HG02973 (cell line): Measurements from ENCODE around the gene ATF7IP.
"Not testable (repeated sequence)": the region's sequence is repeated elsewhere in the genome, so short reads cannot be mapped to it uniquely, and the experiment has no call there.

Experiments
- ATAC-seq: cut with Tn5 transposase; IDR thresholded peaks from one replicate; pipeline ENCODE4 v1.9.1; 2021; ENCODE audit warnings: moderate library complexity; ENCODE audit not compliant: unreplicated experiment

ATF7IP gene

DNA sequence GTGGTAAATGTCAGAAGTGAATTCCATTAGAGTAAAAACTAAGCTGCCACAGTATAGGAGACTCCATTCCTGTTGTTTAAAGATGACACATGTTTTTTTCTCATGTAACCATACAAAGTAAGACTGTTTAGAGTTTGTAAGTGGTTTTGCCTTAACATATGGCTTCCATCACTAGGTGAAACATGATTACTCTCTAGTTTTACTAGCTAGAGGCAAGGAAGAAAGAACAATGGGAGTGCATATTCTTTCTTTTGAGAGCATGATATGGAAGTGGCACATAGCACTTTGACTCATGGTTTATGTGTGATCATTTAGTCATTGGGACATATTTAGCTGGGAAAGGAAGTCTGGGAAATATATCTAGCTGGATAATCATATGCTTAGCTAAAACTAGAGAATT, 7.7 kb downstream of the ATF7IP start:
- no peak for ATAC-seq

DNA sequence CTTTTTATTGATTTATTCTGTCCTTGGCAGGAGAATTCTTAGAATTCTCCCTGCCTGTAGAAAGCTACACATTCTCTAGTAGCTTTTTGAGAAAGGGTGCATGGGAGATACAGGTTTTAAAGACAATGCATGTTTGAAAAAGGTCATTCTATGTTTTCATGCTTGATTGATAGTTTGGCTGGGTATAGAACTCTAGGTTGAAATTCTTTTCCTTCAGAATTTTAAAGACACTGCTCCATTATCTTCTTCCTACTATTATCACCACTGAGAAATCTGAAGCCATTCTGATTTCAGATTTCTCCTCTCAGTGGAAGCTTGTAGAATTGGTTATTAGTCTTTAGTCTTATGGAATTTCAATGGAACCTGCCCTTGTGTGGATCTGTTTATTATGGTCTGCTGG, 14.0 kb downstream of the ATF7IP start:
- no peak for ATAC-seq

DNA sequence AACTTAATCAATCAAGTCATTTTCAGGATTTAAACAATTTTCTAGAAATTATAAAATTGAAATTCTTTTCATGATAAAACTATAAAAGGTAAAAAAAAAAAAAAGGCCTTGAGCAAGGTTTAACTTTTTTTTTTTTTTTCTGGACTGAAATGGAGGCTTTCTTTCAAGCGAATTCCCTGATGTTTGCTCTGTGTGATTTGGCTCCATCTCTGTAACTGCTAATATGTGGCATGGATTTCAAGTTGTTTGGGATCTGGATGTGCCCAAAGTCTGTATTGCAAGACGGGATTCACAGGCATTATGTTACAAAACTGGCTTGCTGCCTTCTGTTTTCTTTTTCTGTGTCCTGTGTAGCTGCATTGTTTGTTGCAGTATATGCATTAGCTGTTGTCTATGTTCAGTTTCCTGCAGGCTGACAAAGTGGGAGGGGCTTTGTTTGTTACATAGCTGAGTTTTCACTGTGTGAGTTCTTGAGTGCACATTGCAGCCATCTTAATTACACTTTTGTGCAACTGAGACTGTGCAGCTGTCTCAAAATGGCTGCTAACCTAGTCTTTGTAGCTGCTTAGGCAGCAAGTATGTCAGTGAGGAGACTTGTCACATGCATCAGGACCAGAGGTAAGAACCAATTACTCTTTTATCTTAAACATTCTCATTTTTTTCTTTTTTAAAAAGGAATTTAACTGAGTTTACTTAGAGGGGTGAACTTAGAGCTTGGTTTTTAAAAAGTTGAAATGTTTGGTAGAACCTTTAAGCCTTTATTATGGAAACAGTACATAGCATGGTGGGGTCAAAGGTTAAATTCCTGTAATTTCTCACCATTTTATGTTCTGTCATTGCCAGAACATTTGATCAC, 19.5 kb downstream of the ATF7IP start:
- ATAC-seq: peak; percentile 92

DNA sequence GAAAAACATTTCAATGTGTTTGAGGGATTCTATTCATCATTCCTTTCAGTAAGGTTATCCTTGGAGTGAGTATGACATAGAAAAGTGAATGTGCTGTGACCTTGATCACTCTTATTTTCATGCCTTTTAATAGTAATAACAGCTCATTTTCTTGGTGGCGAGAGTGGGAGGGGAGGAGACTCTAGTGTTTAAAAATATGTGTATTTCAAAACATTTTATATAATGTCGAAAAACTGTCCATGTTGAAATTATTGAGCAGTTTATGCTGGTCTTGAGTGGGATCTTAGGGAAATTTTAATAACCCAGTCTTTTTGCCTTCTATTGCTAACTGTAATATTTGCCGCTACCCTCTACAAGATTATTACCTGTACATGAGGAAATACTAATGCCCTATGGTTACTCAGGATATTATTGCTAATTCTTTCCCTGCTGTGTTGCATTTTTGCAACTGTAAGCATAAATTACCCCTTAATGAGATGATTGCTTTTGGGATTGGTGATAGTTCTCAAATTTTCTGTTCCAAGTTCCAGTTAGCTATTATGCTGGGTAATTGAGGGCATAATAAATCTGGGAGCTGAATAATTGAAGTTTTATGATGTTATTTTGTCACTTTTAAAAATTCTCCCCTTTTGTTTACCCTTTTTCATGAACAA, 21.9 kb downstream of the ATF7IP start:
- no peak for ATAC-seq

DNA sequence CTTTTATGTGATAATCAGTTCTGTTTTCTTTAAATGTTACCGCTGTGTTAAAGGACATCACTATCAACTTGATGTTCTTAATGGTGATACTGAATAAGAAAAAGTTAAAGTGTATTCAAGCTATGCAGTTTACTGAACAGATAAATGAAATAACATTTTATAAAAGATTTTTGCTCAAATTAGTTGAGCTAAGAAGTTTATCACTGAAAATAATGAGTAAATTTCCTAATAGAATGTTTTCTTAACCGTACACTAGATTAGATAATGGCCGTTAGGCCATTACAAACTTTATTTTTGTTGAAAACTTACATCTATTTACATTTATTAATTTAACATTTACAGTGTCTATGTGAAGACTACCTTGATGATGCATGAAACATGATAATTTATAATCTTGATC, 25.0 kb downstream of the ATF7IP start:
- no peak for ATAC-seq

DNA sequence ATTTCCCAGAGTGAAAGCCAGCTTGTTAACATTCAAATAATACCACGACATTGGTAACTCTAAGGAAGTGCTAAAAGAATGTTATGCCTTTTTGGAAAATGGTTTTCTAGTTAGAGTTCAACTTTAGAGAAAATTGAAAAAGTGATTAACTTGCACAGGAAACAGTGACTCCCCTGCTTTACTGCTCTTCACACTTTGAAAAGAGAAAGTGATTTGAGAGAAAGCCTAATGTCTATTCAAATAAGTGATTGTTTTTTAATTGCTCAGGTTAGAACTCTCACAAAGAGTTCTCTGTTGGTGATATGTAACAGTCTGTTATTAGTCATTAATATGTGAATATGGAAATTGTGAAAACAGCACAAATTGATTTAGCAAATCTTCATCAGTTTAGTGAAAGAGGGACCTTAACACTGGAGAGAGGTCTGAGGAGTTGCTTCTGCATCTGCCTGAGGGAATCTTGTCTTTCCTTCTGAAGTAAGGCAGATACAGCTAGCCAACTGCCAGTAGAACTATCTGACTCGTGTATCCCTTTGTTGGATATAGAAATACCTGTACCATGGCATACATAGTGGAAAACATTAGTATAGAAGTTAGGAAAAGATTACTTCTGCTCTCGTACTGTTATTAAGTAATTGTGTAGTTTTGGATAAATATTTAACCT, 25.5 kb downstream of the ATF7IP start:
- no peak for ATAC-seq

DNA sequence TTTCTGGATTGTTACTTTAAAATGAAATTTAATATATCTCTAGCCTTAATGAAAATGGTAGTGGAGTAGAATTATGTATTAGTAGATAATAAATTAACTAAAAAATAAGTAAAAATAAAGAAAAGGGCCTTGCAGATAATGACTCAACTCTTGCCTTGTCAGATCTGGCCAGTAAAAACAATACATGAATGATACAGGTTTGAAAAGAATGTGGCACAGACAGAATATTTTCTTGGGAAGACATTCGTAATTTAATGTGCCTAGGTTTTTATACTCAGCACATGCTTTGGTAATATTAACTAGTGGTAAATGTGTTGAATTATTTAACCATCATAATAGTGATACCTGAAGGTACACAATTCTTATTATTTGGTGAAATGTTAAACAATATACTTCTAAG, 28.3 kb downstream of the ATF7IP start:
- no peak for ATAC-seq

DNA sequence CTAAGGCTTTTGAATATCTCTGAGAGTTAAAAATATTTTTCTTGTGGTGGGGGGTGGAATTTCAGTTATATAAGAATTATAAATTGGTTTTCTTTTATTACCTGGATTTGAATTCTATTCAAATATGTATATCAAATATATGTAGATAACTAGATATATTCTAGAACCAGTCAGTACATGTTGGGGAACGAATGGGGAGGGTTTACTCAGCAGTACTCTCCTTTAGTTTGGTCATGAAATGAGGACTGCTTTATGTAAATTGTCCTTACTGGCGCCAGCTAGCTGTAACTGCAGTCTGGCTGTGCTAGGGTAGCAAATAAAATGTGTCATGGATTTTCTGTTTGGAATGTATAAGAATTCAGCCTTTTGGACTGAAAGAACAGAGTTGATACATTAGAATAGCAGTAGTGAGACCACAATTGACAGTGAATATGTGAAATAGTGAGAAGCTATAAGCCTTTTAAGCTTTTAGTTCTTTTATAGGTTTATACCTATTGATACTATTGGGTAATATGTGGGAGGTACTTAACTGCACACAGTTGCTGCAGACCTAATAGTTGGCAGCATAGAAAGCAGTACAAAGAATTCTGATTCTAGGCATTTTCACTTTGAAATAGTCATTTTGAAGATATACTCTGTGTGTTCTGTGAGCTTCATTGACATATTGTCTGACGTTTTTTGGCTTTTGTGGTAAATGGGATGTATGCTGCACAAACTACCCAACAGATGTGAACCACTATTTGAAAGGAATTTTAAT, 29.0 kb downstream of the ATF7IP start:
- ATAC-seq: peak; percentile 72

DNA sequence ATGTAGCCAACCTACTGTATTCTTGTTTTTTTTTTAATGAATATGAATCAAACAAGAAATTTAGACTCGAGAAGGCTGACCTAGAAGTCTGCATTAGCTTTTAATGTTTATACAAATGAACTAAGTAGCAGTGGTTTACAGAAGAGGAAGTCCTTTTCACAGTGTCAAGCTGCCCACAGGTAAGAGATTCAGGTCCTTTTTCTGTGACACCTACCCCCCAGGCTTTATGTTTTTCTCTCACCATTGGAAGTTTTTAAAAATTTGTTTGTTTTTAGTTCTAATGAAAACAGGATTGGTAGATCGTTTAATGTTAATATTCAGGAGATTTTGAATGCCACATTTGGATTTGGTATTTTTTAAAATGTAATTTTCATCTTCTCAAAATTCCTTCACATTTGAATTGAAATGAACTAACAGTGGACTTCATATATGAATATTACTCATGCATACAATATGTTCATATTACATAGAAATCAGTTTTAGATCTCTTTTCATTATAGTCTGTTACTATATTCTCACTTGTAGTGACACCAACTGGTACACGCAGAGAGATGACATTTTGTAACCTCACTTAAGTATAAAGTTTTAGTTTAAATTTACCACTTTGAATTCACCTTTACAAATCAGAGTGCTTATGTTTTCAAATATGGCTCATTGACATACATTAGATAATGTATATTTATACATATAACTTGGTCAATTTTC, 29.7 kb downstream of the ATF7IP start:
- peak; percentile 37 for ATAC-seq

DNA sequence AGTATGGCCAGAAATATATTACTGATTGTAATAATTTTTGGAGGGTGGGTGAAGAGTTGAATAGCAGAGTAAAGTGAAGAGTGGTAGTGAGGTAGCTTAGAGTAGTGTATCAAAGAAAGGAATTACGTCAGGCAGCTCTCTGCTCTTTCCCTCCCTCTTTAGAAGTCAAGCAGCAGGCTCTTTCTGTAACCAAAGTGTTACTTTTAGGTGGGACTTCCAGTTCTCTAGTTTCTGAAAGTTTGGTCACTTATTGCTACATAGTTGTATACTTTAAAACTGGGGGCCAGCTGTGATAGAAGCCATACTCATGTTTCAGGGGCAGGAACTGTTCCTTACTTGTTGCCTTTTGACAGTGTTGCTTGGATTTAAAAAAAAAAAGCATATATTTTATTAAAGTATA, 30.6 kb downstream of the ATF7IP start:
- peak; percentile 55 for ATAC-seq

DNA sequence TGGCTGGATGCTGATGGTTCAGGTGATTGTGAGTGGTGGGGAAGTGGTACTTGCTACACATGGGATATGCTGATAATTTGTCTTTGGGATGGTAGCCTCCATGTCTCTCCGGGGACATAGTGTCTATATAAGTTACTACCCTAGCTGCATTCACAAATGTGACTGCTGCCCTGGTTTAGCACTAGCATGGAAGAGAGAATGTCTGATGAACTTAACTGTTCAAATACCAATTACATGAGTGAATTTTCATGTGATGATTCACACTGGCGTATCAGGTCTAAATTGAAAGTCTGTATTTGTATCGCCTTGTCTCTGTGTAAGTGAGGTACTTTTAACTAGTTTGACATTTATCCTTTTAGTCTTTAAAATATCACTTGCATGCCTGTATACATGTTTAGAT, 34.4 kb downstream of the ATF7IP start:
- no peak for ATAC-seq

DNA sequence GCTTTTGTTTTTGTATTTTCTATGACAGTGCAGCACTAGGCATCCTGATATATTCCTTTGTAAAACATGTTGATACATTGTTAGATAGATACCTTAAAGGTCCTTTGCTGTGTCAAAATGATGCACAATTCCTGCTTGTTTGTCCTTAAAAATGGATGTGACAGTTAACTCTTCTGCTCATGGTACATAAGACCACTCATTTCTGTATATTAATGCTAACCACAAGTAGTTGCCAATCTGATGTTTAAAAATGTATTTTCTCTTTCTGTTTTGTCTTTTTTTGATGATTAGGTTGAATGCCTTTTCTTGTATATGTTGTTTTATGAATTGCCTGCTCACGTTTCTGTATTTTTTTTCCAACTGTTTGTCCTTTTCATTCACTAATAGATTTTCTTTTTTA, 35.1 kb downstream of the ATF7IP start:
- no peak for ATAC-seq

DNA sequence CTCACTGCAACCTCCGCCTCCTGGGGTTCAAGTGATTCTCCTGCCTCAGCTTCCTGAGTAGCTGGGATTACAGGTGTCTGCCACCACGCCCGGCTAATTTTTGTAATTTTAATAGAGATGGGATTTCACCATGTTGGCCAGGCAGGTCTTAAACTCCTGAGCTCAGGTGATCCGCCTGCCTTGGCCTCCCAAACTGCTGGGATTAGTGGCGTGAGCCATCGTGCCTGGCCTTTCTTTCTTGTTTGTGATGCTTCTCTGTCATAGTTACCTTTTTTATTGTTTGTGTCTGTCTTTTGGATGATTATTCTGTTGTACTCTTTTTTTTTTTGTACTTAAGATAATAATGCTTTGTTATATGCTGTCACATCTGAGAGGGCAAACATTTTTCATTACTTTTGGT, 35.8 kb downstream of the ATF7IP start:
- not testable (repeated sequence) for ATAC-seq

DNA sequence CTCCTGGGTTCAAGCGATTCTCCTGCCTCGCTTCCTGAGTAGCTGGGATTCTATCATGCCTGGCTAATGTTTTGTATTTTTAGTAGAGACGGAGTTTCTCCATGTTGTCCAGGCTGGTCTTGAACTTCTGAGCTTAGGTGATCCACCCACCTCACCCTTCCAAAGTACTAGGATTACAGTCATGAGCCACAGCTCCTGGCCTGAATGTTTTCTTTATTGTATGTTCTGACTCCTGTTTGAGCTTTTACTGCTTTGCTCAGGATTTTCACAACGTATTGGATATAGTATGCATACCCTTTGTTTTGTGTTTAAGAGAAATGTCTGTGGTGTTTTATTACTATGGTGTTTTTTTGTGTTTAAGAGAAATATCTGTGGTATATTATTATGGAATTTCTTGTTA, 37.2 kb downstream of the ATF7IP start:
- no peak for ATAC-seq

DNA sequence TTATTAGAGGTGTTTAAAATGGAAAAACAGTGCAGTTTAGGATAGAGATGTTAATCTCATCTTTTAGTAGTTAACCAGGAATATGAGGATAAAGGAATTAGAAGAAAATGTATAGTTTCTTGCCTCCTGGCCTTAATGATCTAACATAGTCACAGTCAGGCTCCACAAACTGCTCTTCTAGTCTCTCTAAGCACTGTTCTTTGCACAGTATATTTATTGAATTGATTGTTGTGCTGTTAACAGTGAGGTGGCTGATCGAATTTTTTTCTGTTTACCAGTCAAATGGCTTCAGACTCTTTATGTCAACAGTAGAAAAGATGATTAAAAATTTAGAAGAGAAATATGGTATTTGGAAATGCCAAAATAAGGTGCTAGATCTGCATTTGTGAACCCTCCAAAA, 37.8 kb downstream of the ATF7IP start:
- ATAC-seq: no peak

DNA sequence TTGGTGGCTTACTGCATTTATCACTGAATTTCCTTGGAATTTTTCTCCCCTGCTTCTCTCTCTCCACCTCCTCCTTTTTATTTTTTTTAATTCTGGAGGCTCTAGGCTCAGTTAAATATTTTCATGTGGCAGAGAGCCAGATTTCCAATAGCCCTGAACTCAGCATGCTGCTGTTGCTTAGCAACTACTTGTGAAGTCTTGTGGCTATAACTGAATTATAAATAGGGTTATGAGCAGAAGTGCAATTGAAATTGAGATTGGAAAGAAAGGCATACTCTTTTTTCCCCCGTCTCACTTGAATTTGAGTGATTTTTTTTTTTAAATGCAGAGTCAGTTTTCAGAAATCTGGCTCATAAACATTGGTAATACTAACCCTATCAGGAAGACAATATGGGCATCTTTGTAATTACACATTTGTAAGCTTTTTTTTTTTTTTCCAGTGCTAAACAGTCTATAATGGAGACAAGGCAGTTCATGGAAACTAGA, 38.3 kb downstream of the ATF7IP start:
- ATAC-seq: no peak

DNA sequence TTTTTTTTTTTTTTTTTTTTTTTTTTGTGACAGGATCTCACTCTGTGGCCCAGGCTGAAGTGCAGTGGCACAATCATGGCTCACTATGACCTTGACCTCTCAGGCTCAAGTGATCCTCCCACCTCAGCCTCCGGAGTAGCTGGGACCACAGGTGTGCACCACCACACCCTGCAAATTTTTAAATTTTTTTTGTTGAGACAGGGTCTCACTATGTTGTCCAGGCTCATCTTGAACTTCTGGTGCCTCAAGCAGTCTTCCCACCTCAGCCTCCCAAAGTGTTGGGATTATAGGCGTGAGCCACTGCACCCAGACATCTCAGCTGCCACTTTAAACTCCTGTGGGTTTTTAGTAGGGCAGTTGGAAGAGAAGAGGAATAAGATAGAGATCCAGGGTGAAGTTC, 39.9 kb downstream of the ATF7IP start:
- ATAC-seq: not testable (repeated sequence)

DNA sequence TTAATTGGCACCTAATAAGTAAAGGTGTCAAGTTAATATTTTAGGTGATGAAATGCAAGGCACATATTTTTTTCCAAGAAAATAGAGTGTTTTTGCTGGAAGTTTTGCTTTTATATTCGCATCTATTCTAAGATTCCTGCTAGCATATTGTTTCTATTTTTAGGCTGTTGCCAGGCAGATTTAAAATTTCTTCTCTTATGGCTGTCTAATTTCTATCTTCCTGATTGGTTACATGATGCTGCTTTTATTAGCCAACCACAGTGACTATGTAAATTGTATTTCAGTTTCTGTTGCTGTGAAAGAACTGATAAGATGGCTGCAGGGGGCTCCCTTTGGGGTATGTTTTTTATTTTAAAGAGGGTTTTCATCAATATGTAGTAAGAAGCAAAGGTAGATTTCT, 42.7 kb downstream of the ATF7IP start:
- ATAC-seq: no peak

DNA sequence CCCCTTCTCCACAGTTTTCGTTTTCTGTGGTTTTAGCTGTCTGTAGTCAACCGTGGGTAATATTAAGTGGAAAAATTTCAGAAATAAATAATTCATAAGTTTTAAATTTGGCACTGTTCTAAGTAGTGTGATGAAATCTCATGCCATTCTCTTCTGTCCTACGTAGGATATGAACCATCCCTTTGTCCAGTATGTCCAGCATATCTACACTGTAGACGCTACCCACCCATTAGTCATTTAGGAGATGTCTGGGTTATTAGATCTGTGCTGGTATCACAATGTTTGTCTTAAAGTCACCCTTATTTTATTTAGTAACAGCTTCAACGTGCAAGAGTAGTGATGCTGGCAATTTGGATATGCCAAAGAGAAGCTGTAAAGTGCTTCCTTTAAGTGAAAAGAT, 44.7 kb downstream of the ATF7IP start:
- ATAC-seq: no peak

DNA sequence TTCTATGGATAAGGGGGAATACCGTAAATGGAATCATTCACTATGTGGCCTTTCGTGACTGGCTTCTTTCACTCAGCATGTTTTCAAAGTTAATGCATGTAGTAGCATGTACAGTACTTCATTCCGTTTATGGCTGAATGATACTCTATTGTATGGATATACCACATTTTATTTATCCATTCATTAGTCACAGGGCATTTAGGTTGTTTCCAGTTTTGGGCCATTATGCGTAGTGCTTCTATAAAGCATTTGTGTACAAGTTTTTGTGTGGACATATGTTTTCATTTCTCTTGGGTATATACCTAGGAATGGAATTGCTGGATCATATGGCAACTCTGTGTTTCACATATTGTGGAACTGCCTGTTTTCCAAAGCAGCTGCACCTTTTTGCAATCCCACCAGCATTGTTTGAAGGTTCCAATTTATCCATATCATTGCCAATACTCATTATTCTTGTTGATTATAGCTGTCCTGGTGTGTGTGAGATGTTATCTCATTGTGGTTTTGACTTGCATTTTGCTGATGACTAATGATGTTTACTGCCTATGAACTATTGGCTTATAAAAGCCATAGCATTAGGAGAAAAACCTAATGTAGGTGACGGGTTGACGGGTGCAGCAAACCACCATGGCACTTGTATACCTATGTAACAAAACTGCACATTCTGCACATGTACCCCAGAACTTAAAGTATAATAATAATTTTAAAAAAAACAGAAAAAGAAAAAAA, 45.5 kb downstream of the ATF7IP start:
- no peak for ATAC-seq
